ENCODE data around the gene ZNRF3.

DNA sequence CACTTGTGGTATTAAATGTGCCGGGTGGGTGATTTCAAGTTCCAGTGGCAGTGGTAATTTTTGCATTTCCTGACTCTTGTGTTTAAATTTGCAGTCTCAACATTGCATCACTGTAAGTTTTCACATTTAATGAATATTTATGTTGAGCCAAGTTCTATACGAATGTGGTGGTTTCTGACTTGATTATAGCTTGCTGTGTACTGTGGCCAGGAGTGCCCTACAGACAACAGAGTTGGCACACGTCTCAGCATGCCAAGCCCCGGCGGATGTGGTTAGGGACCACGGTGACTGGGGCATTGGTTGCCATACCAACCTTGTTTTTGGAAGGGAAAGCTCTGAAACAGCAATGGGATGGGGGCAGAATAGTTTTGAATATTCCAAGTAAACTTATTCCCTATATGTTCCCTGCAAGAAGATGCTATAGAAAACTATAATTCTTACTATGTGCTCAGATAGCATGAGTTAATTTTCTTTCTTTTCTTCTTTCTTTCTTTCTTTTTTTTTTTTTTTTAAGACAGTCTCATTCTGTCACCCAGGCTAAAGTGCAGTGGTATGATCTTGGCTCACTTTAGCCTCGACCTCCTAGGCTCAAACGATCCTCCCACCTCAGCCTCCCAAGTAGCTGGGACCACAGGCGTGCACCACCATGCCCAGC, 16.0 kb downstream of the ZNRF3 start:
- TF ChIP-seq EZH2phosphoT487 (IDR thresholded peaks at IDR 0.05; ENCODE audit: insufficient read depth, low read depth), result no peak
- TF ChIP-seq EZH2 (IDR thresholded peaks at IDR 0.05; ENCODE audit: insufficient read depth, poor library complexity, severe bottlenecking), result no peak
